Cardiac muscle cell (in vitro differentiated cells and primary cell): ENCODE data around the gene CCDC134. TPM values are rescaled to one million over a fixed set of nuclear protein-coding genes. Genes with fewer than 3 reads are reported as not detected.

Experiments
- DNase-seq, 2 donors: peaks; one replicate each; pipeline versions ENCODE4 v3.0.0 to v3.0.0-alpha.2; 2010 to 2017; ENCODE audit warnings: low read depth in 1 of 2, low spot score in 1 of 2
- H3K27ac ChIP-seq: fragments of 200-600 bp; sonication (generic); 2 replicates; pipeline ENCODE4 v1.5.1; 2016
- H3K27me3 ChIP-seq: fragments of 200-600 bp; sonication (generic); 2 replicates; pipeline ENCODE4 v1.6.0; 2016; ENCODE audit warnings: control low read depth
- H3K36me3 ChIP-seq: fragments of 200-600 bp; sonication (generic); 2 replicates; pipeline ENCODE4 v1.5.1; 2016; ENCODE audit warnings: control low read depth
- H3K4me1 ChIP-seq: fragments of 200-600 bp; sonication (generic); 2 replicates; pipeline ENCODE4 v1.8.1; 2017; ENCODE audit warnings: low read depth, mild to moderate bottlenecking, mixed run types
- H3K4me3 ChIP-seq: fragments of 200-600 bp; sonication (generic); 2 replicates; pipeline ENCODE4 v1.5.1; 2016; ENCODE audit warnings: mild to moderate bottlenecking
- H3K9me3 ChIP-seq: fragments of 200-600 bp; sonication (generic); 2 replicates; pipeline ENCODE4 v1.5.1; 2017; ENCODE audit warnings: low read depth, mild to moderate bottlenecking, control low read depth
- polyA plus RNA-seq: library from polyadenylated mRNA; unstranded; fragments of >200 nt; fragmentation: Nextera tagmentation; extraction: Ambion mirVana; gene quantifications from 2 replicates; pipeline ENCODE4 v1.2.1, GENCODE V29; 2016
- total RNA-seq: library from RNA; depleted of rRNA; stranded (reverse); fragments of >200 nt; gene quantifications from 2 replicates; pipeline ENCODE4 v1.2.3, GENCODE V29; 2016
- TF ChIP-seq, protein P1 (sequence below): IDR thresholded peaks from 2 replicates; pipeline ENCODE4 v1.5.1; 2012; ENCODE audit warnings: low read depth, mild to moderate bottlenecking, low read length

Gene CCDC134
- total and polyA plus RNA-seq, 2 experiments from 2014 or later = 11.5 to 19.3 TPM

DNA sequence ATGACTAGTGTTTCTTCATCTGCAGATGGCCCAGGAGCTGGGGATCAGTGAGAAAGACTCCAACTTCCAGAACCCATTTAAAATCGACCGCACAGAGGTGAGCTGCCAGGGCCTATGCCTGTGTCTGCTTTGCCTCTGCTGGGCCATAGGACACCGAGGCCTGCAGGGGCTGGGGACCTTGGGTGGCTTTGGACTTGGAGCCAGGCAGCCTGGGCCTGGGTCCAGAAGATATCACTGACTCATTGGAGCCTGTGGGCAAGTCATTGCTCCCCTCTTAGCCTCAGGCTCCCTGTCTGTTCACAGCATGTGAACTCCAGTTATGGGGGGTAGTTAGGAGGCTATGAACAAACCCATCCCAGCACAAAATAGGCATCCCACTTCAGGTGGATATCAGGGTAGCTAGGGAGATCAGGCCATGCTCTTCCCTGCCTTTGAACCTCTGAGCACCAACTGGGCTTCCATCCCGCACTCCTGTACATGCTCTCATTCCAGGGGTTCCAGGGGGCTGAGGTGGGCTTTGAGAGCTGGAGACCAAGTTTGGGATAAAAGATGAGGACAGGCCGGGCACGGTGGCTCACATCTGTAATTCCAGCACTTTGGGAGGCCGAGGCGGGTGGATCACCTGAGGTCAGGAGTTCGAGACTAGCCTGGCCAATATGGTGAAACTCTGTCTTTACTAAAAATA, 13.4 kb downstream of the CCDC134 start:
- Histone ChIP-seq H3K4me3 (no peak overlapping the region), H3K36me3 (peaks cover 12% of the 10 kb centered on the region), H3K27ac (no peak overlapping the region), H3K9me3 (no peaks in the 10 kb centered on the region), H3K4me1 (peaks cover 7% of the 10 kb centered on the region), H3K27me3 (no peaks in the 10 kb centered on the region)
- TF ChIP-seq, protein P1, sequence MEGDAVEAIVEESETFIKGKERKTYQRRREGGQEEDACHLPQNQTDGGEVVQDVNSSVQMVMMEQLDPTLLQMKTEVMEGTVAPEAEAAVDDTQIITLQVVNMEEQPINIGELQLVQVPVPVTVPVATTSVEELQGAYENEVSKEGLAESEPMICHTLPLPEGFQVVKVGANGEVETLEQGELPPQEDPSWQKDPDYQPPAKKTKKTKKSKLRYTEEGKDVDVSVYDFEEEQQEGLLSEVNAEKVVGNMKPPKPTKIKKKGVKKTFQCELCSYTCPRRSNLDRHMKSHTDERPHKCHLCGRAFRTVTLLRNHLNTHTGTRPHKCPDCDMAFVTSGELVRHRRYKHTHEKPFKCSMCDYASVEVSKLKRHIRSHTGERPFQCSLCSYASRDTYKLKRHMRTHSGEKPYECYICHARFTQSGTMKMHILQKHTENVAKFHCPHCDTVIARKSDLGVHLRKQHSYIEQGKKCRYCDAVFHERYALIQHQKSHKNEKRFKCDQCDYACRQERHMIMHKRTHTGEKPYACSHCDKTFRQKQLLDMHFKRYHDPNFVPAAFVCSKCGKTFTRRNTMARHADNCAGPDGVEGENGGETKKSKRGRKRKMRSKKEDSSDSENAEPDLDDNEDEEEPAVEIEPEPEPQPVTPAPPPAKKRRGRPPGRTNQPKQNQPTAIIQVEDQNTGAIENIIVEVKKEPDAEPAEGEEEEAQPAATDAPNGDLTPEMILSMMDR = no peak
- DNase-seq = no peak

DNA sequence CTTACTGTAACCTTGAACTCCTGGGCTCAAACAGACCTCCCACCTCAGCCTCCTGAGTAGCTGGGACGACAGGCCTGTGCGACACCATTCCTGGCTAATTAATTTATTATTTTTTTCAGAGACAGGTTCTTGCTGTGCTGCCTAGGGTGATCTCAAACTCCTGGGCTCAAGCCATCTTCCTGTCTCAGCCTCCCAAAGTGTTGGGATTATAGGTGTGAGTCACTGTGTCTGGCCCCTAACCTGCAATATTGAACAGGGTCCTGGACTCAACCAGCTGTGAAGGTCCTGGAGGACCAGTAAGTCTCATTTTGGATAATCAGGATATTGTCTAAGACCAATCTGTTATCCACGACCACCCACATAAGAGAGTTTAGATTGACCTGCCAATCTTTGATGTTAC, 15.2 kb downstream of the CCDC134 start:
- peaks cover 12% of the 10 kb centered on the region for H3K36me3 ChIP-seq
- TF ChIP-seq, protein P1 = no peak
- no peak for DNase-seq
- no peak overlapping the region for H3K4me3 ChIP-seq
- H3K4me1 ChIP-seq = peaks cover 6% of the 10 kb centered on the region
- H3K27ac ChIP-seq = no peak overlapping the region
- no peaks in the 10 kb centered on the region for H3K9me3 ChIP-seq
- H3K27me3 ChIP-seq = no peaks in the 10 kb centered on the region

DNA sequence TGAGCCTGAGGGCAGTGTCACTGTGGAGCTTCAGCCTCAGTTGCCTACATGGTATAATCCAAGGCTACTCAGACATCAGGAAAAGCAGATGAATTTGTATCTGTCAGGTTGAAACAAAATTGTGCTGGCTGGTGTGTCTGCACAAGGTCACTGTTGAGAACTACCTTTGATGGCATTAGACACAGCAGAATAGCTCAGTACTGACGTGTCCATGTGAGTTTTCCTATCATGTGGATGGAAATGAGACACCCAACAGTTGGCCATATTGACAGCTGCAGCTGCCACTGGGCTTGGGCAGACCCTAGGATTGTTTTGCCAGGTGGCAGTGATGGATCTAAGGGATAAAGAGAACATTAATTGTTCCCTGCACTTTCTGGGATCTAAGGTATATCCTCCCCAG, 15.8 kb downstream of the CCDC134 start:
- DNase-seq = no peak
- H3K4me1 ChIP-seq = peaks cover under 1% of the 10 kb centered on the region
- no peaks in the 10 kb centered on the region for H3K9me3 ChIP-seq
- peaks cover 12% of the 10 kb centered on the region for H3K36me3 ChIP-seq
- TF ChIP-seq, protein P1 = no peak
- no peaks in the 10 kb centered on the region for H3K27me3 ChIP-seq
- H3K4me3 ChIP-seq = no peak overlapping the region
- no peak overlapping the region for H3K27ac ChIP-seq

DNA sequence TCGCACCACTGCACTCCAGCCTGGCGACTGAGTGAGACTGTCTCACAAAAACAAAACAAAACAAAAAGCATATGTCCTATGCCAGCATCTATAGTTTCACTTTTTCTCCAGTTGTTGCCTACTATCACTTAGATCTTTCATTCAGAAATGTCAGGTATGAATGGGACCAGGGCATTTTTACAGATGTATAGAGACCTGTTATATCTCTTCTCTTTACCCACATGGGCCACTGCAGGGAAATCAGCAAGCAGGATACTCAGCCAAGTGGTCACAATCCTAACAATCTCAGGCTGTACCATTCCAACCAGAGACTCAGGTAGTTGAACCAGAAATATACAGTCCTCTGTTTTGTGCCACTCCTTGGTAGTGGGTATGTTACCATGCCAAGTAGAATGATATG, 16.4 kb downstream of the CCDC134 start:
- Histone ChIP-seq H3K27ac (no peak overlapping the region), H3K27me3 (no peaks in the 10 kb centered on the region), H3K9me3 (no peaks in the 10 kb centered on the region), H3K4me3 (no peak overlapping the region), H3K36me3 (peaks cover 12% of the 10 kb centered on the region), H3K4me1 (peaks cover 1% of the 10 kb centered on the region)
- TF ChIP-seq, protein P1 = no peak
- no peak for DNase-seq

DNA sequence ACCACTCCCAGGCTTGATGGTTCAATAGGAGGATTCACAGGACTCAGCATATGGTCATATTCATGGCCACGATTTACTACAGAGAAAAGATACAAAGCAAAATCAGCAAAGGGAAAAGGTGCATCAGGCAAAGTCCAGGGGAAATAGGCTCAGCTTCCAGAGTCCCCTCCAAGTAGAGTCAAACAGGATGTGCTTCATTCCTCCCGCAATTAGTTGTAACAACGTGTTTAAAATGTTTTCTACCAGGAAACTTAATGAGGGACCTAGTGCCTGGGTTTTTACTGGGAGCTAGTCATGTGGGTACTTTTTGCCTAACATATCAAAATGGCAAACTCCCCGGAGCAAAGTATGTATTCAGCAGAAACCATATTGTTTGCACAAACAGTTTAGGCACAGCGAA, 17.5 kb downstream of the CCDC134 start:
- no peaks in the 10 kb centered on the region for H3K9me3 ChIP-seq
- TF ChIP-seq, protein P1 = no peak
- H3K4me3 ChIP-seq = no peak overlapping the region
- peaks cover 2% of the 10 kb centered on the region for H3K4me1 ChIP-seq
- H3K27me3 ChIP-seq = no peaks in the 10 kb centered on the region
- DNase-seq = no peak
- H3K27ac ChIP-seq = no peak overlapping the region
- peaks cover 8% of the 10 kb centered on the region for H3K36me3 ChIP-seq
